Dedifferentiated amniotic fluid mesenchymal stem cell (primary cell): Measurements from ENCODE around the gene RAB3B.
"Not testable (repeated sequence)": the region's sequence is repeated elsewhere in the genome, so short reads cannot be mapped to it uniquely, and the experiment has no call there.

Experiments used
- DNase-seq: peaks from one replicate; pipeline ENCODE4 v3.0.0-alpha.2; 2016; ENCODE audit errors: extremely low spot score

The RAB3B gene, protein sequence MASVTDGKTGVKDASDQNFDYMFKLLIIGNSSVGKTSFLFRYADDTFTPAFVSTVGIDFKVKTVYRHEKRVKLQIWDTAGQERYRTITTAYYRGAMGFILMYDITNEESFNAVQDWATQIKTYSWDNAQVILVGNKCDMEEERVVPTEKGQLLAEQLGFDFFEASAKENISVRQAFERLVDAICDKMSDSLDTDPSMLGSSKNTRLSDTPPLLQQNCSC

DNA sequence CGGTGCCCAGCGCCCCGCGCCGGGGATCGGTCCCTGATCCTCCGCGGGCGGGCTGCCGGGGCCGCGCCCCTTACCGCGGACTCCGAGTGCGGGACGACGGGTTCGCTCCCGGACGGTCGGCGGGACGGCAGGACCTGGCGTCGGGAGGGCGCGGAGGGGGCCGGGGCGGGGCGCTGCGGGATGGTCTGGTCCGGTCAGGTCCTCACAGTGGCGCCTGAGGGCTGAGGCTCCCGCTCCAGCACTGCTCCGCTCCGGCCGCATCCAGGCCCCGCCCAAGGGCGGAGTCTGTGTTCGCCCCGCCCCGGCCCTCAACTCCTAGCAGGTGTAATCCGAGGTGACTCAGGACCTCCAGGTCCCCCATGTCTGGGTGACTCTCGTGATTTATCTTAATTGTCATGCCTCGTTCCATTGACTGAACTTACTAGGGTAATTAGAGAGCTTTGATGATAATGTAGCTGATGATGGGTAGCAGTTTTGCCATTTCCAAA is at the start of gene RAB3B:
TSS of gene RAB3B (minus strand) at position 223 of the 488 bp plus-strand sequence. CDS start 13,583 bp downstream, outside the sequence.
- DNase-seq, result peak; percentile 32

GRCh38 chr1:52037909-52038308 is 47.4 kb upstream of the RAB3B start:
- no peak for DNase-seq

DNA sequence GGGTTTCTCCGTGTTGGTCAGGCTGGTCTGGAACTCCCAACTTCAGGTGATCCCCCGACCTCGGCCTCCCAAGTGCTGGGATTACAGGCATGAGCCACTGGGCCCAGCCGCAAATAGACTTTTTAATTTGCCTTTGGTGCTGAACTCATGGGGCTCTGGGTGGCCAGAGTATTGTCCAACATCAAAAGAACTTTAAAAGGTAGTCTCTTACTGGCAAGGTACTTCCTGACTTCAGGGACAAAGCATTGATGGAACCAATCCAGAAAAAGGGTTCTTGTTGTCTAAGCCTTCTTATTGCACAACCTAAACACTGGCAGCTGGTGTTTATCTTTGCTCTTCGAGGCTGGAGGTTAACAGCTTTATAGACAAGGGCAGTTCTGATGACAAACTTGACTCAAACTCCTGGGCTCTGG is 46.9 kb upstream of the RAB3B start:
- no peak for DNase-seq

DNA sequence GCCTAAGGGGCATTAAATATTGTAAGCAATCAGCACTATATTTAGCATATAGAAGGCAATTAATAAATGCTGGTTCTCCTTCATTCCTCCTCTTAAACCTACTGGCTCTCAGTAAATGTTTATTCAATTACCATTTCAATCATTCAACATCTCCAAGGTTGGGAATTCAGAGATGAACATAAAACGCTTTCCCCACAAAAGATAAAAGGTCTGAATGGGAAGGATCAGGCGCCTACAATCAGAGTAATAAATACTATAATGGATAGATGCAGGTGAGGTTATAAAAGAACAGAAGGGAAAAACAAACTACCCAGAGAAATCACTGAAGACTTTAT is 43.5 kb upstream of the RAB3B start:
- DNase-seq, result no peak

GRCh38 chr1:52033190-52034049 is 42.9 kb upstream of the RAB3B start, which contains the start of gene KTI12:
KTI12 (minus strand) TSS chr1:52033810; CDS start chr1:52033761, 49 bp downstream.
- DNase-seq, result peak; percentile 90

- no peak for DNase-seq
Measured at GRCh38 chr1:52032785-52033131, 42.3 kb upstream of the RAB3B start.

GRCh38 chr1:52032124-52032784 is 41.8 kb upstream of the RAB3B start:
- no peak for DNase-seq

DNA sequence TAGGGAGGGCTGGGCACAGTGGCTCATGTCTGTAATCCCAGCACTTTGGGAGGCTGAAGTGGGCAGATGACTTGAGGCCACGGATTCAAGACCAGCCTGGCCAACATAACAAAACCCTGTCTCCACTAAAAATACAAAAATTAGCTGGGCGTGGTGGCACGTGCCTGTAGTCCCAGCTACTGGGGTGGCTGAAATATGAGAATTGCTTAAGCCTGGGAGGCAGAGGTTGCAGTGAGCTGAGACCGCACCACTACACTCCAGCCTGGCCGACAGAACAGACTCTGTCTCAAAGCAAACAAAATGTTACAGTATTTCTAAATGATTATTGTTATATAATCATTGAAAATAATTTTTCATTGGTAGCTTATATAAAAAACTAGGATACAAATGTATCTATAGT is 38.3 kb upstream of the RAB3B start:
- DNase-seq, result not testable (repeated sequence)

DNA sequence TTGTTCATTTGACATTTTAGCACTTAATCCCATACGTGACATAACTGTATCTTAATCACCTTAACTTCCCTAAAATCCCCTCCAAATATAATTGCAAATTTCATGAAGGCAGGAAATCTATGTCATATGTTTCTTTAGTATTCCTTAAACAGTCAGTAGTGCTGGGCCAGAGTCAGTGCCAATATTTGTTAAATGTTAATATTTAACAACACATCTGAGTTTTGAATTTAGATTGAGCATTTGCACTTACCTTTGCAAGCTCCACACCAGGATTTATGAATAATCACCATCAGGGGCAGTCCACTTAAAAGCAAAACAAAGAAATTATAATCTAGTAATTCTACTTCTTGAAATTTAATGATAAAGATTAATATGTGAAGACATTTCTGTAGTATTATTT is 37.8 kb upstream of the RAB3B start:
- no peak for DNase-seq

DNA sequence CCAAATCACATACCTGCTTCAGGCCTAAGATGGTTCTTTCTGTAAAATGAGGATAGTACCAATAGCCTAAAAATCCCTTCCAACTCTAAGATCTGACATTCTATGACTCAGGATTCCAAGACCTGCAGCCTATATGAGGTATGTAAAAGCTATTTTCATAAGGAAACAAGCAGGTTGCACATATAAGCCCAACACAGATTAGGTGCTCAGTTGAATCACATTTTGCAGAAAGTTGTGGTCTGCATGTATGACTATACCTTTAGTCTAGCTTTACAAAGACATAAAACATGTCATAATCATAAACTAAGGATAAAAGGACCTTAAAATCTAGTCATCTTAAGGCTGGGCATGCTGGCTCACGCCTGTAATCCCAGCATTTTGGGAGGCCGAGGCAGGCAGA is 35.8 kb upstream of the RAB3B start:
- DNase-seq, result no peak

- DNase-seq, result no peak
Measured at GRCh38 chr1:52022133-52022532, 31.6 kb upstream of the RAB3B start.

DNA sequence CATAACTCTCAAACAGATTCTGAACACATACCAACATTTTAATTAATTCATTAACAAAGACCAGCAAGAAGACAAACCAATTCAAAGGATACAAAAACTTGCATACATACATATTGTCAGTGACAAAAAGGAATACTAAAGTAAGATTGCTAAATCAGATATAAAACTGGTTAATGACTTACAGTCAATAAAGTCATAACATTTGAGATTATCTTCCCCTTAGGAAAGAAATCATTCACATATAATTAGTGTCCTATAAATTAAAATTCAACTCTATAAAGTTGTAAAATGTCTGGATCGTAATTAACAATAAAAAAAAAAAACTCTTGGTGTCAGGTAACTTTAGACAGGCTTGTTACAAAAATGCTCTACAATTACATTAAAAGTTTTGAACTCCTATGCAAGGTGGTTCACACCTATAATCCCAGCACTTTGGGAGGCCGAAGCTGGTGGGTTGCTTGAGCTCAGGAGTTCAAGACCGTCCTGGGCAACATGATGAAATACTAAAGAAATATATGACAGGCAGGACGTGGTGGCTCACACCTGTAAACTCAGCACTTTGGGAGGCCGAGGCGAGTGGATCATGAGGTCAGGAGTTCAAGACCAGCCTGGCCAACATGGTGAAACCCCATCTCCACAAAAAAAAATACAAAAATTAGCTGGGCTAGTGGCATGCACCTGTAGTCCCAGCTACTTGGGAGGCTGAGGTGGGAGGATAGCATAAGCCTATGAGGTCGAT is 17.7 kb upstream of the RAB3B start:
- DNase-seq, result no peak

DNA sequence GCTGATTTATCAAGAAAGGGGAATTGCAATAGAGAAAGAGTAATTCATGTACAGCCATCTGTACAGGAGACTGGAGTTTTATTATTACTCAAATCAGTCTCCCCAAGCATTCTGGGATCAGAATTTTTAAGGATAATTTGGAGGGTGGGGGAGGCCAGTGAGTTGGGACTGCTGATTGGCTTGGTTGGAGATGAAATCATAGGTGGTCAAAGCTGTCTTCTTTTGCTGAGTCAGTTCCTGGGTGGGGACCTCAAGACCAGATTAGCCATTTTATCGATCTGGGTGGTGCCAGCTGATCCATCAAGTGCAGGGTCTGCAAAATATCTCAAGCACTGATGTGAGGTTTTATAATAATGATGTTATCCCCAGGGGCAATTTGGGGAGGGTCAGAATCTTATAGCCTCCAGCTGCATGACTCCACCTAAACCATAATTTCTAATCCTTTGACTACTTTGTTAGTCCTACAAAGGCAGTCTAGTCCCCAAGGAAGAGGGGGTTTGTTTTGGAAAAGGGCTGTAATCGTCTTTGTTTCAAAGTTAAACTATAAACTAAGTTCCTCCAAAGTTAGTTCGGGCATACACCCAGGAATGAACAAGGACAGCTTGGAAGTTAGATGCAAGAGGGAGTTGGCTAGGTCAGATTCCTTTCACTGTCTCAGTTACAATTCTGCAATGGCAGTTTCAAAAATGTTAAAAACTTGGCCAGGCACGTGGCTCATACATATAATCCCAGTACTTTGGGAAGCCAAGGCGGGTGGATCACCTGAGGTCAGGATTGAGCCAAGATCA is 16.9 kb upstream of the RAB3B start:
- DNase-seq, result peak; percentile 38

- not testable (repeated sequence) for DNase-seq
Measured at GRCh38 chr1:52006081-52006553, 15.6 kb upstream of the RAB3B start.

GRCh38 chr1:52005548-52005947 is 15.0 kb upstream of the RAB3B start:
- DNase-seq, result peak; percentile 68

- no peak for DNase-seq
Measured at GRCh38 chr1:52003877-52004276, 13.4 kb upstream of the RAB3B start.

DNA sequence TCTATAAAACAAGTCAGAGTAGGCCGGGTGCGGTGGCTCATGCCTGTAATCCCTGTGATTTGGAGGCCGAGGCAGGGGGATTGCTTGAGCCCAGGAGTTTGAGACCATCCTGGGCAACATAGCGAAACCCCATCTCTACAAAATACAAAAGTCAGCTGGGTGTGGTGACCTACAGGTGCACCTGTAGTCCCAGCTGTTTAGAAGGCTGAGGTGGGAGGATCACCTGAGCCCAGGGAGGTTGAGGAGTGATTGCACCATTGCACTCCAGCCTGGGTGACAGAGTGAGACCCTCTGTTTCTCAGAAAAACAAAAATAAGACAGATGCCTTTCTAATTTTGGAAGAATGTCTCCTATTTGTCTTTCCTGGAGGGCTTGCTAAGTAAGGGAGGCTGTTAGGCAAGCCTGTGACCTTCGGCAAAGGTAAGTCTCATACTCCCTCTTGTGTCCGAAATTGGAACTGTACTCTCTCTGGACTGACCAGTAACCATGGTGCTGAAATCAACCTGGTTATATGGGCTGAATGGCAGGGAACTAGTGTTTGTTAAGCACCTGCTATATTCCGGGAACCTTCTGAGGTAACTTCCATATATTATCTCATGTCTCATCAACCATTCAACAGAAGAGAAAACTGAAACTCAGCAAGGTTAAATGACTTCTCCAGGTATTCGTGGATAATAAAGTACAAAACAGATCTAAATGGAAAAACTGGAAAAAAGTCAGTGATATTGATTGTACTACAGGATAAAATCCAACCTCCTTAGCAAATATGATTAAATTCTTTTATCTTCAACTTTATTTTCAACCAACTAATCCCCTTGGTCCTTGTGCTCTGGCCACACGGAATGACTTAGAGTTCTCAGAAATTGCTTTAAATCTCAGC is 11.8 kb upstream of the RAB3B start:
- peak; percentile 93 for DNase-seq

GRCh38 chr1:51998701-51999100 is 8.2 kb upstream of the RAB3B start:
- DNase-seq, result no peak

DNA sequence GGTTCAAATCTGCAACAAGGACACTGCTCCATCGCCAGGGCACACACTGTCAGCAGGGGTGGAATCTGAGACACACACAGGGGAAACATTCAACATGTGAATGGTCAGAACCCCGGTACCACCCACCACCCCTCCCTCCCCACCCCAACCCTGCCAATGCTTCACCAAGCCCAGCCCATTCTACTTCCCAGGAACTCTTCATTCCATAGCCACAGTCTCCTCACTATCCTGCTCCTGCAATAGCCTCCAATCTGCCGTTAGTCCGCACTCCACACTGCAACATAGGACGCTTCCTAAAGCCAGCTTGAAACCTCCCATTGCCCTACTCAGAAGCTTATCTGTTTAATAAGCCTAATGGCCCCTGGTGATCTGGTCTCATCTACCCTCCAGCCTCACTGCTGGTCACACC is 7.5 kb upstream of the RAB3B start:
- no peak for DNase-seq
